ENCODE measurements around the gene DDX10. TPM values are rescaled to one million over a fixed set of nuclear protein-coding genes. Genes with fewer than 3 reads are reported as not detected.
A peak's percentile ranks its signal among the peaks of the same experiment; 100 is the strongest.

DDX10 gene
- total and polyA plus RNA-seq, 9 donors, result 19.7 to 33.1 (median 24.2) TPM

DNA sequence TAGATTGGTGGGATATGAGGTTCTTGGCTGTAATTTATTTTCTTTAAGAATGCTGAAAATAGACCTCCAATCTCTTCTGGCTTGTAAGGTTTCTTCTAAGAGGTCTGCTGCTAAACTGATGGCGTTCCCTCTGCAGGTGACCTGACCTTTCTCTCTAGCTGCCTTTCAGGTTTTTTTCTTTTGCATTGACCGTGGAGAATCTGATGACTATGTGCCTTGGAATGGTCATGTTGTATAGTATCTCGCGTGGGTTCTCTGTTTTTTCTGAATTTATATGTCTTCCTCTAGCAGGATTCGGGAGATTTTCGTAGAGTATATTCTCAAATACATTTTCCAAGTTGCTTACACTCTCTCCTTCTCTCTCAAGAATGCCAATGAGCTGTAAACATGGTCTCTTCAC lies 122.2 kb downstream of the DDX10 start:
- Histone ChIP-seq H3K4me1 (ENCODE audit: control insufficient read depth, insufficient read depth, low read length) (no peaks in the 10 kb centered on the region), H3K9me3 (replicated peaks; ENCODE audit: control insufficient read depth, low read depth, low read length) (peaks cover 4% of the 10 kb centered on the region), H3K4me3 (ENCODE audit: low read length) (no peak overlapping the region), H3K36me3 (ENCODE audit: control insufficient read depth, insufficient read depth, low read length) (no peaks in the 10 kb centered on the region), H3K27me3 (ENCODE audit: control insufficient read depth, insufficient read depth, low read length) (no peaks in the 10 kb centered on the region), H3K27ac (ENCODE audit: low read length) (no peak overlapping the region)
- no peak for DNase-seq
- WGBS (ENCODE audit: insufficient coverage), result 80% methylated on average over 1 of the region's 6 CpGs

DNA sequence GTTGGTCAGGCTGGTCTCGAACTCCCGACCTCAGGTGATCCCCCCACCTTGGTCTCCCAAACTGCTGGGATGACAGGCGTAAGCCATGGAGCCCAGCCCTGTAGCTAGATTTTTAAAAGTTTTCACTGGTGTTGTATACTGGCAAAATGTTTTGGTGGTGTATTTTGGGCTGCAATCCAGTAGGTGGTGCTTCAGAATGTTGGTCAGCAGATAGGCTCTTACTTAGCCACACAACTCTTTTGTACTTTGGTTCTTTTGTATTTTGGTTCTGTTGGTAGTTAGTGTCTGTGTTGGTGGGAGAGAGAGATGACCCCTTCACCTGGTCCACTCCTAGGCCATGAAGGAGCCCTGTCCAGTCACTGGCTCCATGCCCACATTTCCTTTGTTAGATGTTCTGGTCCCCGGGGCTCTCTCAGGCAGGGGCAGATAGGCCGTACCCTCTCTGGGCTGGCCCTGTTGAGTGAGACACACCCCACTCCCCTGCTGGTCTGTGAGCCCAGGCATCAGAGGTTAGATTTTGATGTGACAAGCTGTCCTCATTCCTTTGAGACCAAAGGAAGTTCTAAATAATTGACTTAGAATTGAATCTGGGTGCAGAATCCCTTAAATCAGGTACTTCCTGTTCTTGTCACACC lies 123.8 kb downstream of the DDX10 start:
- Histone ChIP-seq H3K4me3 (ENCODE audit: low read length) (no peak overlapping the region), H3K9me3 (replicated peaks; ENCODE audit: control insufficient read depth, low read depth, low read length) (peaks cover 4% of the 10 kb centered on the region), H3K4me1 (ENCODE audit: control insufficient read depth, insufficient read depth, low read length) (no peaks in the 10 kb centered on the region), H3K36me3 (ENCODE audit: control insufficient read depth, insufficient read depth, low read length) (no peaks in the 10 kb centered on the region), H3K27ac (ENCODE audit: low read length) (no peak overlapping the region), H3K27me3 (ENCODE audit: control insufficient read depth, insufficient read depth, low read length) (no peaks in the 10 kb centered on the region)
- DNase-seq, result peak; percentile 4
- 94% methylated on average over 3 of the region's 5 CpGs for WGBS (ENCODE audit: insufficient coverage)

DNA sequence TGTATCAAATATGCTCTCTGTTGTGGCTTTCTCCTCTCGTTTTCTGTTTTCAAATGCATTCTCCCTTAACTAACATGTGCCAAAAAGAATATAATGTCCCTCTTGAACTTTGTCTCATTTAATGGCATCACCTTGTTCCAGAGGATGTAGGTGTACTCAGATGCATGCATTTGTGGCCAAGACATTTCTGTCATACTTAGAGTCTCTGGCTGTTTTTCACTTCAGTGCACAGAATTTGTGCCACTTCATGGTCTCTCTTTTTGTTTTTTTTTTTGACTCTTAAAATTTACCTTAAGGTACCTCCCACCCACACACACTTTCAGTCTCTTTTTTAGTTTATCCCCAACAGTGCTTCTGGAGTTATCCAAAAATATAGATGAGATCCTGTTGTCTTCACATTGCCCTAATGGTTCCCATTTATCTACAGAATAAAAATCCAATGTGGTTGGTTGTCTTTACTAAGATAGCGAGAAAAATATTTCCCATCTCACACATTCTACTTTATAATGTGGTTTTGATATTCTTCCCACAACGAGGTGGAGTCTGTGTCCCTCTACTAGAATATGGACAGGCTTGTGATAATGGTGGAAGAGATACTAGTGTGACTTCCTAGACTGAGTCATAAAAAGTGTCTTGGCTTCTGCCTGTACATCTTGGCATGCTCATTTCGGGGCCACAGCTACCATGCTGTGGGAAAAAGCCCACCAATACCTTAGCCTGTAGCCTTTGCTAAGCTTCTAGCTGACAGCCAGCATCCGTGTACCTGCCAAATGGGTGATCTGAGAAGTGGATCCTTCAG lies 125.8 kb downstream of the DDX10 start:
- no peak for DNase-seq
- Histone ChIP-seq H3K36me3 (ENCODE audit: control insufficient read depth, insufficient read depth, low read length) (no peaks in the 10 kb centered on the region), H3K27me3 (ENCODE audit: control insufficient read depth, insufficient read depth, low read length) (no peaks in the 10 kb centered on the region), H3K4me3 (ENCODE audit: low read length) (no peak overlapping the region), H3K27ac (ENCODE audit: low read length) (no peak overlapping the region), H3K4me1 (ENCODE audit: control insufficient read depth, insufficient read depth, low read length) (no peaks in the 10 kb centered on the region), H3K9me3 (replicated peaks; ENCODE audit: control insufficient read depth, low read depth, low read length) (no peaks in the 10 kb centered on the region)
- WGBS (ENCODE audit: insufficient coverage), result 80% methylated on average over 1 of the region's 5 CpGs

DNA sequence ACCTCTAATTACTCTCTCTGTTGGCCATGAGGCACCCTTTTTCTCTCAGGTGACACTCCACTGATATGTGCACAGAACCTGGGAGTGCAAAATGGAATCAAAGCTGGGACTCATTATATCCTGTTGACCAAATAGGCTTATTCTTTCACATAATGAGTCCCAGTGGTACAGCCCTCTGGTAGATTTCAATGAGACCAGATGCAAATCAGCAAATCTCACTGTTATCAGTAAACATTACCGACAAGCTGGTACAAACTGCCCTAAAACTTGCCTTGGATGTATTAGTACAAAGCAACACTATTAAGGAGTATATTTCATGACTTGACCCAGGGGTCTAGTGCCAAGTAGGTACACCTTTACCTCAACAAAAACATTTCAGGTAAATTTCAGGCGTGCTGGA lies 128.3 kb downstream of the DDX10 start:
- no peak for DNase-seq

DNA sequence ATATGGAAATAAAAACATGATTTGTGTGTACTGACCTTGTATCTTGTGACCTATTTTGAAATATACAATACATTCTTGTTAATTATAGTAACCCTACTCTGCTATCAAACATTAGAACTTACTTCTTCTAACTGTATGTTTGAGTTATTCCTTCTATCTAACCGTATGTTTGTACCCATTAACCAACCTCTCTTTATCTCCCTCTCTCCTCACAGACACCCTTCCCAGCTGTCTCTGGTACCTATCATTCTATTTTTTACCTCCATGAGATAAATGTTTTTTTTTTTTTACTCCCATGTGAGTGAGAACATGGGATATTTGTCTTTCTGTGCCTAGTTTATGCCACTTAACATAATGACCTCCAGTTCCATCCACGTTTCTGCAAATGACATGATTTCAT lies 128.7 kb downstream of the DDX10 start:
- 100% methylated on average over 1 of the region's 2 CpGs for WGBS (ENCODE audit: insufficient coverage)
- Histone ChIP-seq H3K4me3 (ENCODE audit: low read length) (no peak overlapping the region), H3K36me3 (ENCODE audit: control insufficient read depth, insufficient read depth, low read length) (no peaks in the 10 kb centered on the region), H3K27me3 (ENCODE audit: control insufficient read depth, insufficient read depth, low read length) (no peaks in the 10 kb centered on the region), H3K27ac (ENCODE audit: low read length) (no peak overlapping the region), H3K9me3 (replicated peaks; ENCODE audit: control insufficient read depth, low read depth, low read length) (no peaks in the 10 kb centered on the region), H3K4me1 (ENCODE audit: control insufficient read depth, insufficient read depth, low read length) (no peaks in the 10 kb centered on the region)
- no peak for DNase-seq

More for the DNA sequence above, 128.3 kb downstream of the DDX10 start:
- no peak overlapping the region for H3K4me3 ChIP-seq (ENCODE audit: low read length)
- no peaks in the 10 kb centered on the region for H3K36me3 ChIP-seq (ENCODE audit: control insufficient read depth, insufficient read depth, low read length)
- H3K27ac ChIP-seq (ENCODE audit: low read length), result no peak overlapping the region
- H3K27me3 ChIP-seq (ENCODE audit: control insufficient read depth, insufficient read depth, low read length), result no peaks in the 10 kb centered on the region
- no peaks in the 10 kb centered on the region for H3K9me3 ChIP-seq (replicated peaks; ENCODE audit: control insufficient read depth, low read depth, low read length)
- H3K4me1 ChIP-seq (ENCODE audit: control insufficient read depth, insufficient read depth, low read length), result no peaks in the 10 kb centered on the region
- WGBS (ENCODE audit: insufficient coverage), result no CpG with 5 or more reads among the region's 2 CpGs

DNA sequence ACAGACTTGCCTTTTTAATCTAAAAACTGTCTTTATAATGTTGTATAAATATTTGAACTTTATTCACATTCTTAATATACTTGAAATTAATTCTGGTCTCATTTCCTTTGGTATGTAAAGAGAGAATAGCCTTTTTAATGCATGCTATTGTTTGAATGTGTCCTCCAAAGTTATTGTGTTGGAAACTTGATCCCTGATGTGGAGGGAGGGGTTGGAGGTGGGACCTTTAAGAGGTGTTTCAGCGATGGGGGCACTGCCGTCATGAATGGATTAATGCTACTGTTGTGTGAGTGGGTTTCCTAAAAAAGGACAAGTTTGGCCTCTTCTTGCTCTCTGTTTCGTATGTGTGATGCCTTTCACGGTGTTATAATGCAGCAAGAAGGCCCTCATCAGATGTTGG lies 131.7 kb downstream of the DDX10 start:
- no peaks in the 10 kb centered on the region for H3K36me3 ChIP-seq (ENCODE audit: control insufficient read depth, insufficient read depth, low read length)
- no peak overlapping the region for H3K4me3 ChIP-seq (ENCODE audit: low read length)
- no peak for DNase-seq
- no peaks in the 10 kb centered on the region for H3K9me3 ChIP-seq (replicated peaks; ENCODE audit: control insufficient read depth, low read depth, low read length)
- H3K27ac ChIP-seq (ENCODE audit: low read length), result no peak overlapping the region
- no peaks in the 10 kb centered on the region for H3K4me1 ChIP-seq (ENCODE audit: control insufficient read depth, insufficient read depth, low read length)
- no peaks in the 10 kb centered on the region for H3K27me3 ChIP-seq (ENCODE audit: control insufficient read depth, insufficient read depth, low read length)
- WGBS (ENCODE audit: insufficient coverage), result 60% methylated on average over 2 of the region's 4 CpGs

DNA sequence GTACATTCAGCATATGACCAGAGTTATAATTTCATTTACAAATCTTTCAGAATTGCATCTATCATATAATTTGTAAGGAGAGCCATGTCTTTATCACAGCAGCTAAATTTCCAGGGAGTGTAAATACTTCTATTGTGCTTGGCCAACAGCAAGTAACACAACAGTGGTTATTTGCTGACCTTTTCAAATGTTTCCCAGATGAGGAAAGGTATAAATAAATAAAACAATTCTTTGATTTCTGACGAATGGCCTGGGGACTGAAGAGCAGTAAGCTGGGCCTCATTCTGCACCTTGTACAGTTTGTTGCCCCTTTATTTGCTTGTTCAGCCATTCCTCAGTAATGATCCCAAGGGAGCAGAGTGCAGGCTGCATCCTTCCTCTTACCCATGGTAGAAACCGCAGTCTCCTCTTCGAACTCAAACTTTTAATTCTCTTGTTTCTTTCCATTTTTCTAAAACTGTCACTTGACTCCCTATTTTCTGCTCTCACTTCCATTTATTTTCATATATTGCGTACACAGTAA lies 132.8 kb downstream of the DDX10 start:
- Histone ChIP-seq H3K36me3 (ENCODE audit: control insufficient read depth, insufficient read depth, low read length) (no peaks in the 10 kb centered on the region), H3K27me3 (ENCODE audit: control insufficient read depth, insufficient read depth, low read length) (no peaks in the 10 kb centered on the region), H3K27ac (ENCODE audit: low read length) (no peak overlapping the region), H3K4me3 (ENCODE audit: low read length) (no peak overlapping the region), H3K9me3 (replicated peaks; ENCODE audit: control insufficient read depth, low read depth, low read length) (no peaks in the 10 kb centered on the region), H3K4me1 (ENCODE audit: control insufficient read depth, insufficient read depth, low read length) (no peaks in the 10 kb centered on the region)
- DNase-seq, result no peak
- WGBS (ENCODE audit: insufficient coverage), result 82% methylated on average over 3 of the region's 4 CpGs

DNA sequence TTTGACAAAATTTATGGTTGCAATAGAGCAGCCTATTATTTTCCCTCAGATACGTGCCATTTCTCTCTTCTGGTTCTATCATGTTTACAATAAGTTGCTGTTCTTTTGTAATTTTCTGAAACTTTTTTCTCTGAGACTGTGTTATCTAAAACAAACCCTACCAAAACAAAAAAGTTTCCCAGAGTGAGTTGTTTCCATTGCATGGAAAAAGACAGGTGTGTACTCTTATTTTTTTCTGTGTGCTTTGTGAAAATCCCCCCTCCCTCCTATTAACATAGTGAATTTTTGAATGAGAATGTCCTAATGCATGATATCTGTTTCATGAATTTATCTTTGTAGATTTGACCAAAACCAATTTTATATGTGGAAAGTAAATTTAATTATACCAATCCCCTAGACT lies 137.6 kb downstream of the DDX10 start:
- Histone ChIP-seq H3K4me1 (ENCODE audit: control insufficient read depth, insufficient read depth, low read length) (peaks cover 5% of the 10 kb centered on the region), H3K27ac (ENCODE audit: low read length) (no peak overlapping the region), H3K4me3 (ENCODE audit: low read length) (no peak overlapping the region), H3K36me3 (ENCODE audit: control insufficient read depth, insufficient read depth, low read length) (no peaks in the 10 kb centered on the region), H3K27me3 (ENCODE audit: control insufficient read depth, insufficient read depth, low read length) (no peaks in the 10 kb centered on the region), H3K9me3 (replicated peaks; ENCODE audit: control insufficient read depth, low read depth, low read length) (no peaks in the 10 kb centered on the region)
- WGBS (ENCODE audit: insufficient coverage), result no CpG with 5 or more reads among the region's 1 CpG
- no peak for DNase-seq

DNA sequence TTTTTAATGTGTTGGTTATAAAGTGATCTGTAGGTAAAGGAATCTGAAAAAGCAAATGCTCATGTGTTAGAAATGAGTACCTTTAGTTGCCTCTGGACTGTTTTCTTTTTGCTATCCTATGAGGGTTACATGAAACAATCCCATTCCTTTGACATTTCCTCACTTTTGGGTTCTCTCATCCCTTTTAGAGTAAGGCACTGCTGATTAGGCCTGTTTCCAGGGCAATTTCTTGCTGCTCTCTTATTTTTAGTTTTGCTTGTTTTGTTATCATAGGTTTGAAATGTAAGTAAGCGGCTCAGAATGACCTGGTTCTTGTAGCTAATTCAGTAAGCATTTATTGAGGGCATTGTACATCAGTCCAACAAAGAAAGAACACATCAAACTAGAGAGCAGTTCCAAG lies 138.9 kb downstream of the DDX10 start:
- peak; percentile 15 for DNase-seq
- Histone ChIP-seq H3K27ac (ENCODE audit: low read length) (no peak overlapping the region), H3K27me3 (ENCODE audit: control insufficient read depth, insufficient read depth, low read length) (no peaks in the 10 kb centered on the region), H3K36me3 (ENCODE audit: control insufficient read depth, insufficient read depth, low read length) (no peaks in the 10 kb centered on the region), H3K4me1 (ENCODE audit: control insufficient read depth, insufficient read depth, low read length) (peaks cover 5% of the 10 kb centered on the region), H3K4me3 (ENCODE audit: low read length) (no peak overlapping the region), H3K9me3 (replicated peaks; ENCODE audit: control insufficient read depth, low read depth, low read length) (no peaks in the 10 kb centered on the region)
- WGBS (ENCODE audit: insufficient coverage), result no CpG with 5 or more reads among the region's 1 CpG

DNA sequence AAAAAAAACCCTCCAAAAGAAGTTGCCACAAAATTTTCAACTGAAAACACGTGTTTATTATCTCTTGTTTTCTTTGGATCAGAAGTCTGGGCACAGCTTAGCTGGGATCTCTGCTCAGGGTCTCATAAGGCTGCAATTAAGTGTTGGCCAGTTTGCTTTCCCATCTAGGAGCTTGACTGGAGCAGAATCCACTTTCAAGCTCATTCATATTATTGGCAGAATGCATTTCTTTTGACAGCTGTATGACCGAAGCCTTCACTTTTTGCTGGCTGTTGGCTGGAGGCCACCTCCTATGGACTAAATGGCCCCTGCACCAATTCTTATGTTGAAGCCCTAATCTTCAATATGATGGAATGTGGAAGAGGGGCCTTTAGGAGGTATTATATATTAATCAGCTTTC lies 139.6 kb downstream of the DDX10 start:
- H3K36me3 ChIP-seq (ENCODE audit: control insufficient read depth, insufficient read depth, low read length), result no peaks in the 10 kb centered on the region
- no CpG with 5 or more reads among the region's 2 CpGs for WGBS (ENCODE audit: insufficient coverage)
- H3K4me1 ChIP-seq (ENCODE audit: control insufficient read depth, insufficient read depth, low read length), result peaks cover 5% of the 10 kb centered on the region
- no peak overlapping the region for H3K27ac ChIP-seq (ENCODE audit: low read length)
- peak; percentile 33 for DNase-seq
- no peaks in the 10 kb centered on the region for H3K27me3 ChIP-seq (ENCODE audit: control insufficient read depth, insufficient read depth, low read length)
- no peak overlapping the region for H3K4me3 ChIP-seq (ENCODE audit: low read length)
- H3K9me3 ChIP-seq (replicated peaks; ENCODE audit: control insufficient read depth, low read depth, low read length), result no peaks in the 10 kb centered on the region
